Measurements from ENCODE around the gene ENTPD2.

DNA sequence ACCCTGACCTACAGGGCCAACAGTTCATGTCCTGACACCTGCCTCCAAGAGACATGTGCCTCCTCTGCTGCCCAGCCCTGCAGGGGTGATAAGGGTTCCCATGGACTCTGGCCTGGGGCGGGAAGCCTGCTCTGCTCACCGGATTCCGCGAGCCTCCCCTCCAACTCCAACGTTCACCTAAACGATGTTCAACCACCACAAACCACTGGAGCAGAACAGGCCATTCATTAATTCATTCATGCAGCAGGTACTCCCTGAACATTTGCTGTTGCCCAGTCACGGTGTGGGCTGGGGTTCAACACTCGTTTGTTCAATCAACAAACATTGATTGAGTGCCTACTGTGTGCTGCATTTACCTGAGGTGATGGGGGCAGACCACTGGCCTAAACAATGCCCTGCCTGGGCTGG lies 20.1 kb upstream of the ENTPD2 start:
- no peak for TF ChIP-seq POLR2A (IDR thresholded peaks at IDR 0.05)
- TF ChIP-seq, protein P1, sequence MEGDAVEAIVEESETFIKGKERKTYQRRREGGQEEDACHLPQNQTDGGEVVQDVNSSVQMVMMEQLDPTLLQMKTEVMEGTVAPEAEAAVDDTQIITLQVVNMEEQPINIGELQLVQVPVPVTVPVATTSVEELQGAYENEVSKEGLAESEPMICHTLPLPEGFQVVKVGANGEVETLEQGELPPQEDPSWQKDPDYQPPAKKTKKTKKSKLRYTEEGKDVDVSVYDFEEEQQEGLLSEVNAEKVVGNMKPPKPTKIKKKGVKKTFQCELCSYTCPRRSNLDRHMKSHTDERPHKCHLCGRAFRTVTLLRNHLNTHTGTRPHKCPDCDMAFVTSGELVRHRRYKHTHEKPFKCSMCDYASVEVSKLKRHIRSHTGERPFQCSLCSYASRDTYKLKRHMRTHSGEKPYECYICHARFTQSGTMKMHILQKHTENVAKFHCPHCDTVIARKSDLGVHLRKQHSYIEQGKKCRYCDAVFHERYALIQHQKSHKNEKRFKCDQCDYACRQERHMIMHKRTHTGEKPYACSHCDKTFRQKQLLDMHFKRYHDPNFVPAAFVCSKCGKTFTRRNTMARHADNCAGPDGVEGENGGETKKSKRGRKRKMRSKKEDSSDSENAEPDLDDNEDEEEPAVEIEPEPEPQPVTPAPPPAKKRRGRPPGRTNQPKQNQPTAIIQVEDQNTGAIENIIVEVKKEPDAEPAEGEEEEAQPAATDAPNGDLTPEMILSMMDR (IDR thresholded peaks at IDR 0.05) = no peak

Measured in tibial nerve (tissue), 3 donors.